Measurements from ENCODE around the gene UVRAG.

- TF ChIP-seq CTCF (IDR thresholded peaks at IDR 0.05) (no peak), POLR2AphosphoS5 (IDR thresholded peaks at IDR 0.05; ENCODE audit: low read depth, low read length) (no peak), TCF7L2 (IDR thresholded peaks at IDR 0.05; ENCODE audit: low read depth, low read length) (no peak)
These were observed 336.6 kb downstream of the UVRAG start for GRCh38 chr11:76151556-76152085.

Data from Panc1 (cell line).